Measurements from ENCODE around the gene NSG1. TPM values are rescaled to one million over a fixed set of nuclear protein-coding genes. Genes with fewer than 3 reads are reported as not detected.
A peak's percentile ranks its signal among the peaks of the same experiment; 100 is the strongest.

The NSG1 gene
- total RNA-seq, 1 donor from 2014 or later, result 10.6 TPM

- H3K9me3 ChIP-seq (ENCODE audit: insufficient read depth, low read depth, low read length), result no peaks in the 10 kb centered on the region
- H3K9ac ChIP-seq (ENCODE audit: low read length), result peak overlapping the region; percentile 43
- Mint-ChIP-seq H3K9me3 (ENCODE audit: unreplicated experiment) (no peaks in the 10 kb centered on the region), H3K27me3 (ENCODE audit: low read depth, unreplicated experiment) (no peaks in the 10 kb centered on the region), H3K4me1 (ENCODE audit: low read depth, unreplicated experiment) (peaks cover 30% of the 10 kb centered on the region), H3K27ac (ENCODE audit: unreplicated experiment) (peak overlapping the region; percentile 14), H3K36me3 (ENCODE audit: low read depth, unreplicated experiment) (peaks cover 14% of the 10 kb centered on the region), H3K4me3 (ENCODE audit: unreplicated experiment) (peak overlapping the region; percentile 41)
- H3K4me1 ChIP-seq (ENCODE audit: insufficient read depth, low read length), result peaks cover 8% of the 10 kb centered on the region
- H4K20me1 ChIP-seq (ENCODE audit: insufficient read depth, low read length), result peaks cover 24% of the 10 kb centered on the region
- H3K4me3 ChIP-seq (ENCODE audit: insufficient read depth, low read depth, low read length), result no peak overlapping the region
- FAIRE-seq (no peak), DNase-seq (ENCODE audit: low read depth) (peak; percentile 33)
- TF ChIP-seq EZH2 (IDR thresholded peaks at IDR 0.05; ENCODE audit: insufficient read depth, low read length), result no peak
- TF ChIP-seq, protein P1, sequence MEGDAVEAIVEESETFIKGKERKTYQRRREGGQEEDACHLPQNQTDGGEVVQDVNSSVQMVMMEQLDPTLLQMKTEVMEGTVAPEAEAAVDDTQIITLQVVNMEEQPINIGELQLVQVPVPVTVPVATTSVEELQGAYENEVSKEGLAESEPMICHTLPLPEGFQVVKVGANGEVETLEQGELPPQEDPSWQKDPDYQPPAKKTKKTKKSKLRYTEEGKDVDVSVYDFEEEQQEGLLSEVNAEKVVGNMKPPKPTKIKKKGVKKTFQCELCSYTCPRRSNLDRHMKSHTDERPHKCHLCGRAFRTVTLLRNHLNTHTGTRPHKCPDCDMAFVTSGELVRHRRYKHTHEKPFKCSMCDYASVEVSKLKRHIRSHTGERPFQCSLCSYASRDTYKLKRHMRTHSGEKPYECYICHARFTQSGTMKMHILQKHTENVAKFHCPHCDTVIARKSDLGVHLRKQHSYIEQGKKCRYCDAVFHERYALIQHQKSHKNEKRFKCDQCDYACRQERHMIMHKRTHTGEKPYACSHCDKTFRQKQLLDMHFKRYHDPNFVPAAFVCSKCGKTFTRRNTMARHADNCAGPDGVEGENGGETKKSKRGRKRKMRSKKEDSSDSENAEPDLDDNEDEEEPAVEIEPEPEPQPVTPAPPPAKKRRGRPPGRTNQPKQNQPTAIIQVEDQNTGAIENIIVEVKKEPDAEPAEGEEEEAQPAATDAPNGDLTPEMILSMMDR (IDR thresholded peaks at IDR 0.05; ENCODE audit: insufficient read depth, low read depth, low read length), result no peak
- H3K36me3 ChIP-seq (ENCODE audit: insufficient read depth, low read length), result peaks cover 2% of the 10 kb centered on the region
- no peak overlapping the region for H3K27ac ChIP-seq (ENCODE audit: low read depth, low read length)
- H3K27me3 ChIP-seq (ENCODE audit: insufficient read depth, low read length), result no peaks in the 10 kb centered on the region
- H2AFZ ChIP-seq (ENCODE audit: low read depth, low read length), result no peak overlapping the region
- H3K79me2 ChIP-seq (ENCODE audit: insufficient read depth, low read length), result no peaks in the 10 kb centered on the region
- peak overlapping the region; percentile 58 for H3K4me2 ChIP-seq (ENCODE audit: low read length)
These were observed 40.4 kb downstream of the NSG1 start for GRCh38 chr4:4427121-4427870.

DNA sequence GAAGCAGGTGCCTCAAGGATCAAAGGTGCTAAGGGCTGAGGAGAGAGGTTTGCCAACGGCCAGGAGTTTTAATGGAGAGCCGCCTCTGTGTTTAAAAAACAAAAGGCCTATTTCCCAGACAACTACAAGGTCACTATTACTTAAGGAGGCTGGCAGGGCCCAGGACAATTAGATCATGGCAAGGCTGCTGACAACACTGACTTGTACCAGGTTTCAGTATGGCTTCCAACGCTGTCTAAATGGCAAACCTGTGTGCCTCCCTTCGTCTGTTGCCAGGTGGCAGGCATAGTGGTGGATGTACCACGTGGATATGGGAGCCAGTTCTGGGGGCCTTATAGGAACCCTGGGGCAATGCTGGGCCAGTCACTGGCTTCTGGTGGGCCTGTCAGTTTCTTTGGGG is 41.0 kb downstream of the NSG1 start:
- DNase-seq (ENCODE audit: low read depth) (no peak), FAIRE-seq (no peak)
- H4K20me1 ChIP-seq (ENCODE audit: insufficient read depth, low read length), result peaks cover 24% of the 10 kb centered on the region
- H3K4me2 ChIP-seq (ENCODE audit: low read length), result peak overlapping the region; percentile 58
- H3K4me1 Mint-ChIP-seq (ENCODE audit: low read depth, unreplicated experiment), result peaks cover 30% of the 10 kb centered on the region
- H3K36me3 Mint-ChIP-seq (ENCODE audit: low read depth, unreplicated experiment), result peaks cover 14% of the 10 kb centered on the region
- H3K27ac ChIP-seq (ENCODE audit: low read depth, low read length), result no peak overlapping the region
- peak overlapping the region; percentile 43 for H3K9ac ChIP-seq (ENCODE audit: low read length)
- peaks cover 2% of the 10 kb centered on the region for H3K36me3 ChIP-seq (ENCODE audit: insufficient read depth, low read length)
- H3K27me3 ChIP-seq (ENCODE audit: insufficient read depth, low read length), result no peaks in the 10 kb centered on the region
- peaks cover 8% of the 10 kb centered on the region for H3K4me1 ChIP-seq (ENCODE audit: insufficient read depth, low read length)
- no peaks in the 10 kb centered on the region for H3K9me3 Mint-ChIP-seq (ENCODE audit: unreplicated experiment)
- TF ChIP-seq, protein P1 (IDR thresholded peaks at IDR 0.05; ENCODE audit: insufficient read depth, low read depth, low read length), result no peak
- TF ChIP-seq EZH2 (IDR thresholded peaks at IDR 0.05; ENCODE audit: insufficient read depth, low read length), result no peak
- H2AFZ ChIP-seq (ENCODE audit: low read depth, low read length), result no peak overlapping the region
- H3K4me3 ChIP-seq (ENCODE audit: insufficient read depth, low read depth, low read length), result no peak overlapping the region
- H3K27ac Mint-ChIP-seq (ENCODE audit: unreplicated experiment), result peak overlapping the region; percentile 14
- H3K4me3 Mint-ChIP-seq (ENCODE audit: unreplicated experiment), result no peak overlapping the region
- no peaks in the 10 kb centered on the region for H3K27me3 Mint-ChIP-seq (ENCODE audit: low read depth, unreplicated experiment)
- no peaks in the 10 kb centered on the region for H3K9me3 ChIP-seq (ENCODE audit: insufficient read depth, low read depth, low read length)
- H3K79me2 ChIP-seq (ENCODE audit: insufficient read depth, low read length), result no peaks in the 10 kb centered on the region

All from astrocyte (in vitro differentiated cells and primary cell).